ENCODE measurements around the gene RPS15. TPM values are rescaled to one million over a fixed set of nuclear protein-coding genes. Genes with fewer than 3 reads are reported as not detected.

The RPS15 gene
- total RNA-seq, 3 donors from 2014 or later: 748 to 897 (median 892) TPM

GRCh38 chr19:1392407-1392806 is 45.8 kb upstream of the RPS15 start:
- Histone ChIP-seq H3K4me3 (no peak overlapping the region), H3K36me3 (ENCODE audit: low read depth) (peaks cover 3% of the 10 kb centered on the region), H3K4me1 (ENCODE audit: low read depth) (no peaks in the 10 kb centered on the region), H3K9me3 (no peaks in the 10 kb centered on the region)
- no peak for ATAC-seq
- no peak for TF ChIP-seq CTCF (IDR thresholded peaks at IDR 0.05)
- intact Hi-C loops (cut with DNase I, micrococcal nuclease): no loop called here
- no peak for DNase-seq

DNA sequence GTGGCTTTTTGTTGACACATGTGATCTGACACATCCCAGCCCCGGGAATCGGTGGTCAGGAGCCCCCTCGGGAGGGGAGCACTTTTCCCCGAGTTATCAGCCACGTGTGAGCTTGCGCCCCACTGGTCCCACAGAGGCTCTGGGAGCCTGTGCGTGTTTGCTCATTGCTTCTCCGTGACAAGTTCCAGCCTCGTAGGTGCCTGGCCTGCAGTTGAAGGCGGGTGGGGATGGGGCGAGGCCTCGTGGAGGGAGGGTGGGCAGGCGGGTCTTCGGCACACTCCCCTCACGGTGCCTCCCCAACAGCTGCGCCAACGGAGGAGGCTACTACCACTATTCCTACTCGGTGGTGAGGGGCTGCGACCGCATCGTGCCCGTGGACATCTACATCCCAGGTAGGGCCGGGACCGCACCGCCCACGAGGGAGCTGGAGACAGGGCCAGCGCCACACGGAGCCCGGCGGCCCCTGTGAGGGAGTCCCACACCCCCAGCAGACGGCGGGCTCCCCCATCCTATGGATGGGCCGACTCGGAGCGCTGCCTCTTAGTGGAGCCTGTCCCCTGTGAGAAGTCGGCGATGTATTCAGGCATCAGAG is 45.2 kb upstream of the RPS15 start:
- no peak for TF ChIP-seq CTCF (IDR thresholded peaks at IDR 0.05)
- DNase-seq: no peak
- Histone ChIP-seq H3K4me3 (no peak overlapping the region), H3K36me3 (ENCODE audit: low read depth) (peaks cover 3% of the 10 kb centered on the region), H3K9me3 (no peaks in the 10 kb centered on the region), H3K4me1 (ENCODE audit: low read depth) (no peaks in the 10 kb centered on the region)
- intact Hi-C loops (cut with DNase I, micrococcal nuclease): no loop called here
- no peak for ATAC-seq

DNA sequence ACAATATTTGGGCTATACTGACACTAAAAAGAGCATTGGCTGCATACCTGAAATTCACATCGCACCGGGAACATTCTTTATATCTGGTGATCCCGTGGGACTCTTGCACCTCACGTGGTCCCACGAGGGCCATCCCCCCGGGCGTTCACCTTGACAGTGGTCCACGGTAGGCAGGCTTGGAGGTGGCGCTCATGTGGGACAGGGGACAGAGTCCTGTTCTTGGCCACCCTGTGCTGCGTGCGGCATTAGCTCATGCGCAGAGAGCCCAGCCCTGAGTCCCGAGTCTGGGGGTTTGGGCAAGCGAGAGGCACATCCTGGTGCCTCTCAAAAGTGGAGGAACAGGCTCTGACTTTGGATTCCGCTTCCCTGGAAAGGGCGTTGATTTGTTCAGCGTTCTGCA is 44.4 kb upstream of the RPS15 start:
- no peaks in the 10 kb centered on the region for H3K9me3 ChIP-seq
- intact Hi-C loops (cut with DNase I, micrococcal nuclease): no loop called here
- TF ChIP-seq CTCF (IDR thresholded peaks at IDR 0.05): no peak
- no peak for DNase-seq
- no peaks in the 10 kb centered on the region for H3K4me1 ChIP-seq (ENCODE audit: low read depth)
- peaks cover 3% of the 10 kb centered on the region for H3K36me3 ChIP-seq (ENCODE audit: low read depth)
- H3K4me3 ChIP-seq: no peak overlapping the region
- no peak for ATAC-seq

GRCh38 chr19:1394252-1395193 is 43.7 kb upstream of the RPS15 start:
- no peaks in the 10 kb centered on the region for H3K9me3 ChIP-seq
- DNase-seq: no peak
- no peak for ATAC-seq
- H3K4me1 ChIP-seq (ENCODE audit: low read depth): no peaks in the 10 kb centered on the region
- H3K4me3 ChIP-seq: no peak overlapping the region
- intact Hi-C loops (cut with DNase I, micrococcal nuclease): no loop called here
- TF ChIP-seq CTCF (IDR thresholded peaks at IDR 0.05): no peak
- peaks cover 3% of the 10 kb centered on the region for H3K36me3 ChIP-seq (ENCODE audit: low read depth)

DNA sequence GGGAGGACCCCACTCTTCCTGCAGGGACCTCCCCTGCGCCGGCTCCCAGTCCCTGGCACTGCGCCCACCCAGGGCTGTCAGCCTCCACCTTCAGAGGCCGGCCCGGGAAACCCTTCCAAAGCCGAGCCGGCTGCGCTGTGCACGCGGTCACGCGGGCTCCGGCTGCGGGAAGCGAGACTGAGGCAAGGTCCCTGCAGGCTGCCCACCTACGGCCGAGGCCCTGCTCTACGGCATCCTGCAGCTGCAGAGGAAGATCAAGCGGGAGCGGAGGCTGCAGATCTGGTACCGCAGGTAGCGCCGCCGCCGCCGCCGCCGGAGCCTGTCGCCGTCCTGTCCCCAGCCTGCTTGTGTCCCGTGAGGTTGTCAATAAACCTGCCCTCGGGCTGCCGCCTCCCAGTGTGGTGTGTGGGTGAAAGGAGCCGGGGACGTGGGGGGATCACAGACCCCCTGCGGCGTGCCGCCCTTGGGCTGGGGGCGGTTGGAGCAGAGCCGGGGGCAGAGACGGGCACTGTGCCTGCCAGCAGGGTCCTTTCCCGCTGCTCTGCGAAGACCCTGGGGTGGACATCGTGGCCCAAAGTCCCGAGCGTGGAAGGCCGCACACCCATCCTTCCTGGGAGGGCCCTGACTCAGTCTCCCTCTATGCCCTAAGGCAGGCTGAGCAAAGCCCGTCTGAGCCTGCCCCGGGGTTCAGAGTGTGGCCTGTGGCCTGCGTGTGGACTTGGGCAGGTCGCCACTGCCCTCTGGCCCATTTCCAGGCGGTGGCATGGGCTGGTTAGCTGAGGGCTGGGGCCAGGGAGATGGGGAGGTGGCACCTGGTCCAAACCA is 42.8 kb upstream of the RPS15 start:
- Histone ChIP-seq H3K4me1 (ENCODE audit: low read depth) (peaks cover 3% of the 10 kb centered on the region), H3K4me3 (no peak overlapping the region), H3K36me3 (ENCODE audit: low read depth) (peaks cover 3% of the 10 kb centered on the region), H3K9me3 (no peaks in the 10 kb centered on the region)
- no peak for TF ChIP-seq CTCF (IDR thresholded peaks at IDR 0.05)
- intact Hi-C loops (cut with DNase I, micrococcal nuclease): no loop called here
- DNase-seq (no peak), ATAC-seq (peak; percentile 7)
